Psoas muscle (tissue), 8 donors: ENCODE measurements around the gene GPA33. TPM values are rescaled to one million over a fixed set of nuclear protein-coding genes. Genes with fewer than 3 reads are reported as not detected.
A peak's percentile ranks its signal among the peaks of the same experiment; 100 is the strongest.

Experiments used
- ATAC-seq, 4 donors: fragments of 200-7000 bp; cut with Tn5 transposase; one replicate each; pipeline ENCODE4 v1.9.1; 2020; ENCODE audit warnings: moderate library complexity in 3 of 4, mild to moderate bottlenecking in 2 of 4
- DNase-seq, 2 donors: peaks; one replicate each; pipeline ENCODE4 v3.0.0-alpha.2; 2020
- H3K27ac ChIP-seq: fragments of 200-600 bp; one replicate; pipeline ENCODE4 v1.8.0; 2022
- H3K27me3 ChIP-seq, 3 donors: fragments of 200-600 bp in 1 of 3; one replicate each; pipeline versions ENCODE4 v1.6.1 to v1.8.0; 2013 to 2022; ENCODE audit warnings: low read length in 2 of 3, mild to moderate bottlenecking in 2 of 3, moderate library complexity in 1 of 3; ENCODE audit not compliant: insufficient read depth in 3 of 3
- H3K36me3 ChIP-seq, 2 donors: fragments of 200-600 bp in 1 of 2; one replicate each; pipeline versions ENCODE4 v1.6.1 to v1.8.0; 2013 to 2022; ENCODE audit warnings: low read depth in 1 of 2, mild to moderate bottlenecking in 1 of 2, moderate library complexity in 1 of 2; ENCODE audit not compliant: insufficient read depth in 1 of 2
- H3K4me1 ChIP-seq: fragments of 200-600 bp; one replicate; pipeline ENCODE4 v1.8.0; 2022
- H3K4me3 ChIP-seq: fragments of 200-600 bp; one replicate; pipeline ENCODE4 v1.8.0; 2022; ENCODE audit warnings: mild to moderate bottlenecking
- H3K9me3 ChIP-seq: fragments of 200-600 bp; one replicate; pipeline ENCODE4 v1.8.0; 2022
- WGBS, 3 donors: extraction: QIAGEN DNeasy Blood & Tissue Kit; methylation state at CpG; one replicate each; pipeline versions ENCODE4 v1.1.6 to v1.1.7; 2013; 5-methylcytosine and 5-hydroxymethylcytosine counted together
- intact Hi-C, 2 donors: fragments of 100-400 bp; cut with DNase I; formaldehyde crosslinking; loops; one replicate each; pipeline versions ENCODE4 v1.11.0 to v1.14.2; 2022
- polyA plus RNA-seq, 3 donors: library from polyadenylated mRNA; stranded (reverse); fragments of 200-250 nt; gene quantifications; one replicate each; pipeline ENCODE4 v1.2.3, GENCODE V29; 2013
- total RNA-seq, 4 donors: library from RNA; stranded (reverse); fragmentation: NEBNext Ultra II Directional in 2 of 4; extraction: Animal tissue kit (Norgen Biotek cat#: 25700) in 2 of 4; gene quantifications; one replicate each; pipeline versions ENCODE4 v1.2.1 to v1.2.4, GENCODE V29; 2021 to 2023
- TF ChIP-seq, protein P1 (sequence below): fragments of 200-600 bp; IDR thresholded peaks from one replicate; pipeline ENCODE4 v1.8.0; 2022; ENCODE audit warnings: antibody characterized with exemption
- donor health status: healthy with polysubstance abuse.
- donor health status: DM: no; HTN: no; CAD: no; lungs with moderate emphysema.
- donor health status: Bipolar disorder and iron deficiency.
- donor health status: healthy.
- donor health status: DM: yes; HTN: yes; CAD: no.
- donor health status: DM: no; HTN: no; CAD: no.
- donor health status: DM: no; HTN: no; CAD: no.
- donor health status: DM: yes; HTN: yes; CAD: no.

GPA33 gene
- total and polyA plus RNA-seq, 7 donors, result 0.06 to 2.2 (median 0.12) TPM; not detected in 2

DNA sequence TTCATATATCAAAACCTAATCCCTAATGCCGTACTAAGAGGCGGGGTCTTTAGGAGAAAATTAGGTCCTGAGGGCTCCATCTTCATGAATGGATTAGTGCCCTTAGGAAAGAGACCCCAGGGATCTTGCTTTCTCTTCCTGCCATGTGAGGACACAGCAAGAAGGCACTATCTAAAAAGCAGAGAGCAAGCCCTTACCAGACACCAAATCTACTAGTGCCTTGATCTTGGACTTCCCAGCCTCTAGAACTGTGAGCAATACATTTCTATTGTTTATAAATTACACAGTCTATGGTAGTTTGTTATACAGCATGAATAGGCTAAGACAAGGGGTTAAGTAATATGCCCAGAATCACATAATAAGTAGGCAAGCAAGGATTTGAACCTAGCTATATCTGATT lies 46.6 kb upstream of the GPA33 start:
- ATAC-seq, result peak in 1 of 4 donors; percentile 21
- no peak overlapping the region for H3K4me3 ChIP-seq
- intact Hi-C loops, result no loop called here
- DNase-seq, result no peak
- H3K9me3 ChIP-seq, result no peaks in the 10 kb centered on the region
- peaks cover 28% of the 10 kb centered on the region for H3K4me1 ChIP-seq
- TF ChIP-seq, protein P1, sequence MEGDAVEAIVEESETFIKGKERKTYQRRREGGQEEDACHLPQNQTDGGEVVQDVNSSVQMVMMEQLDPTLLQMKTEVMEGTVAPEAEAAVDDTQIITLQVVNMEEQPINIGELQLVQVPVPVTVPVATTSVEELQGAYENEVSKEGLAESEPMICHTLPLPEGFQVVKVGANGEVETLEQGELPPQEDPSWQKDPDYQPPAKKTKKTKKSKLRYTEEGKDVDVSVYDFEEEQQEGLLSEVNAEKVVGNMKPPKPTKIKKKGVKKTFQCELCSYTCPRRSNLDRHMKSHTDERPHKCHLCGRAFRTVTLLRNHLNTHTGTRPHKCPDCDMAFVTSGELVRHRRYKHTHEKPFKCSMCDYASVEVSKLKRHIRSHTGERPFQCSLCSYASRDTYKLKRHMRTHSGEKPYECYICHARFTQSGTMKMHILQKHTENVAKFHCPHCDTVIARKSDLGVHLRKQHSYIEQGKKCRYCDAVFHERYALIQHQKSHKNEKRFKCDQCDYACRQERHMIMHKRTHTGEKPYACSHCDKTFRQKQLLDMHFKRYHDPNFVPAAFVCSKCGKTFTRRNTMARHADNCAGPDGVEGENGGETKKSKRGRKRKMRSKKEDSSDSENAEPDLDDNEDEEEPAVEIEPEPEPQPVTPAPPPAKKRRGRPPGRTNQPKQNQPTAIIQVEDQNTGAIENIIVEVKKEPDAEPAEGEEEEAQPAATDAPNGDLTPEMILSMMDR, result no peak
- no peaks in the 10 kb centered on the region for H3K27me3 ChIP-seq
- H3K36me3 ChIP-seq, result no peaks in the 10 kb centered on the region
- H3K27ac ChIP-seq, result peak overlapping the region; percentile 62
- 48 to 87% (median 48%) methylated on average over 2 of the region's 2 CpGs for WGBS, 3 donors

- intact Hi-C loops, result no loop called here
- Histone ChIP-seq H3K4me3 (no peak overlapping the region), H3K36me3 (no peaks in the 10 kb centered on the region), H3K27me3 (no peaks in the 10 kb centered on the region), H3K9me3 (no peaks in the 10 kb centered on the region), H3K4me1 (peaks cover 25% of the 10 kb centered on the region), H3K27ac (peak overlapping the region; percentile 62)
- TF ChIP-seq, protein P1, result no peak
- ATAC-seq (peak; percentile 88 to 95 (median 94)), DNase-seq (peak; percentile 45 to 84)
- WGBS, 3 donors, result 10 to 26% (median 10%) methylated on average over 2 of the region's 2 CpGs
Observed at GRCh38 chr1:167136191-167136614, 46.0 kb upstream of the GPA33 start.

- Histone ChIP-seq H3K27ac (peak overlapping the region; percentile 62), H3K4me1 (peaks cover 25% of the 10 kb centered on the region)
Observed at GRCh38 chr1:167135281-167135840, 45.2 kb upstream of the GPA33 start.

GRCh38 chr1:167132301-167133010 lies 42.3 kb upstream of the GPA33 start:
- Histone ChIP-seq H3K27ac (no peak overlapping the region), H3K4me3 (no peak overlapping the region), H3K4me1 (peaks cover 19% of the 10 kb centered on the region), H3K9me3 (no peaks in the 10 kb centered on the region), H3K27me3 (no peaks in the 10 kb centered on the region), H3K36me3 (peaks cover 0 to 28% of the 10 kb centered on the region in 2 donors)
- DNase-seq, result no peak
- TF ChIP-seq, protein P1, result no peak
- intact Hi-C loops, result no loop called here
- WGBS, 3 donors, result 77 to 78% (median 77%) methylated on average over 8 of the region's 8 CpGs
- no peak for ATAC-seq

More at GRCh38 chr1:167135281-167135840, 45.2 kb upstream of the GPA33 start:
- no peak for ATAC-seq
- Histone ChIP-seq H3K4me3 (no peak overlapping the region), H3K27me3 (no peaks in the 10 kb centered on the region), H3K9me3 (no peaks in the 10 kb centered on the region), H3K36me3 (no peaks in the 10 kb centered on the region)
- TF ChIP-seq, protein P1, result no peak
- no peak for DNase-seq
- 55 to 89% (median 87%) methylated on average over 4 of the region's 4 CpGs for WGBS, 3 donors
- intact Hi-C loops, result no loop called here
